B cell (primary cell): ENCODE results near the gene ZNF507. TPM values are rescaled to one million over a fixed set of nuclear protein-coding genes. Genes with fewer than 3 reads are reported as not detected.

ENCODE experiments used
- ATAC-seq: fragments of 200-7000 bp; cut with Tn5 transposase; one replicate; pipeline ENCODE4 v1.10.0; 2021; ENCODE audit warnings: low read depth, mild to moderate bottlenecking, moderate number of reproducible peaks, moderate library complexity
- CTCF ChIA-PET: fragments of 350-600 bp; sonication (Branson Sonifier 250); formaldehyde crosslinking; loops from one replicate; lab custom pipeline; 2021; ENCODE audit warnings: antibody characterized with exemption, inconsistent platforms; lab: Charles Lee
- POLR2A ChIA-PET: fragments of 350-600 bp; sonication (Branson Sonifier 250); formaldehyde crosslinking; loops from one replicate; lab custom pipeline; 2021; ENCODE audit warnings: antibody characterized with exemption; lab: Charles Lee
- DNase-seq: peaks from one replicate; pipeline ENCODE4 v3.0.0; 2013
- H2AFZ ChIP-seq: 2 replicates; pipeline ENCODE4 v1.6.1; 2012; ENCODE audit warnings: mild to moderate bottlenecking, low read depth, low read length; ENCODE audit not compliant: insufficient read depth, poor library complexity, severe bottlenecking
- H3K27ac ChIP-seq, 2 donors: 1 replicate in 1 of 2; 2 replicates in 1 of 2; pipeline ENCODE4 v1.5.1; 2012 to 2013; ENCODE audit warnings: low read length in 2 of 2, mild to moderate bottlenecking in 2 of 2, moderate library complexity in 1 of 2
- H3K27me3 ChIP-seq, 4 experiments: fragments of 200-600 bp in 1 of 4; sonication (generic) in 1 of 4; replicated peaks in 1 of 4; 1 replicate in 2 of 4; 2 replicates in 2 of 4; pipeline versions ENCODE4 v1.6.1 to v1.7.0; 2013 to 2016; ENCODE audit warnings: low read length in 3 of 4, mild to moderate bottlenecking in 2 of 4, mixed read lengths in 1 of 4, moderate library complexity in 1 of 4; ENCODE audit not compliant: insufficient read depth in 4 of 4, control insufficient read depth in 3 of 4; ENCODE audit errors: control extremely low read depth in 1 of 4
- H3K36me3 ChIP-seq, 2 experiments: replicated peaks in 1 of 2; 1 replicate in 1 of 2; 2 replicates in 1 of 2; pipeline versions ENCODE4 v1.6.1 to v1.7.1; 2013; ENCODE audit warnings: low read length in 1 of 2; ENCODE audit not compliant: insufficient read depth in 2 of 2, control insufficient read depth in 1 of 2; ENCODE audit errors: control extremely low read depth in 1 of 2, extremely low read depth in 1 of 2
- H3K4me1 ChIP-seq, 2 donors: fragments of 200-600 bp in 1 of 2; sonication (generic) in 1 of 2; 1 replicate in 1 of 2; 2 replicates in 1 of 2; pipeline versions ENCODE4 v1.5.1 to v1.6.1; 2013 to 2017; ENCODE audit warnings: low read length in 2 of 2; ENCODE audit not compliant: control insufficient read depth in 2 of 2, insufficient read depth in 2 of 2
- H3K4me2 ChIP-seq: replicated peaks from 2 replicates; pipeline ENCODE3; 2012; ENCODE audit warnings: mild to moderate bottlenecking, low read depth, low read length; ENCODE audit not compliant: poor library complexity, severe bottlenecking
- H3K4me3 ChIP-seq, 5 experiments: fragments of 200-600 bp in 1 of 5; sonication (generic) in 1 of 5; 1 replicate in 3 of 5; 2 replicates in 2 of 5; pipeline versions ENCODE4 v1.5.1 to v1.7.0; 2011 to 2016; ENCODE audit warnings: low read length in 4 of 5, mild to moderate bottlenecking in 4 of 5, low read depth in 2 of 5, control low read depth in 1 of 5, moderate library complexity in 1 of 5; ENCODE audit not compliant: insufficient read depth in 1 of 5; ENCODE audit errors: control extremely low read depth in 1 of 5, extremely low read depth in 1 of 5
- H3K79me2 ChIP-seq: fragments of 200-600 bp; sonication (generic); one replicate; pipeline ENCODE4 v1.6.0; 2016; ENCODE audit warnings: low read length; ENCODE audit not compliant: control insufficient read depth, insufficient read depth
- H3K9ac ChIP-seq: fragments of 200-600 bp; sonication (generic); 2 replicates; pipeline ENCODE4 v1.6.1; 2017; ENCODE audit warnings: mild to moderate bottlenecking, low read length, moderate library complexity
- H3K9me3 ChIP-seq, 3 donors: one replicate each; pipeline versions ENCODE4 v1.6.1 to v1.7.1; 2013; ENCODE audit warnings: low read length in 2 of 3; ENCODE audit not compliant: control insufficient read depth in 2 of 3, insufficient read depth in 1 of 3; ENCODE audit errors: control extremely low read depth in 1 of 3
- H4K20me1 ChIP-seq: 2 replicates; pipeline ENCODE4 v1.6.0; 2012; ENCODE audit warnings: mild to moderate bottlenecking, low read length; ENCODE audit not compliant: insufficient read depth, control insufficient read depth, poor library complexity, severe bottlenecking
- H3K27ac Mint-ChIP-seq: one replicate; pipeline ENCODE4 v1.8.0; 2021; ENCODE audit warnings: mixed read lengths
- H3K27me3 Mint-ChIP-seq: one replicate; pipeline ENCODE4 v1.8.0; 2021; ENCODE audit warnings: mixed read lengths
- H3K4me1 Mint-ChIP-seq: one replicate; pipeline ENCODE4 v1.8.0; 2021; ENCODE audit warnings: mixed read lengths
- H3K4me3 Mint-ChIP-seq: one replicate; pipeline ENCODE4 v1.8.0; 2021; ENCODE audit warnings: mixed read lengths
- H3K9me3 Mint-ChIP-seq: one replicate; pipeline ENCODE4 v1.8.0; 2022; ENCODE audit warnings: mixed read lengths; ENCODE audit not compliant: insufficient read depth
- EZH2 ChIP-seq: IDR thresholded peaks from 2 replicates; pipeline ENCODE4 v1.6.1; 2012; ENCODE audit warnings: borderline replicate concordance, low read depth, mild to moderate bottlenecking, moderate library complexity, low read length; ENCODE audit not compliant: insufficient read depth, poor library complexity, severe bottlenecking
- WGBS: methylation state at CpG from one replicate; pipeline ENCODE4 v1.1.5; 2013; ENCODE audit warnings: missing lambda C conversion rate; ENCODE audit not compliant: insufficient coverage; 5-methylcytosine and 5-hydroxymethylcytosine counted together
- intact Hi-C: fragments of 100-400 bp; cut with micrococcal nuclease; formaldehyde crosslinking; loops from one replicate; pipeline ENCODE4 v1.10.0; 2022
- polyA plus RNA-seq: library from polyadenylated mRNA; depleted of rRNA; stranded (reverse); fragments of >200 nt; gene quantifications from 2 replicates; pipeline ENCODE4 v1.2.3, GENCODE V29; 2012
- total RNA-seq, 2 donors: library from RNA; stranded (reverse); fragments of 120-200 nt in 1 of 2; gene quantifications; 1 replicate in 1 of 2; 2 replicates in 1 of 2; pipeline versions ENCODE4 v1.2.3 to v1.2.4, GENCODE V29; 2013 to 2022
- TF ChIP-seq, protein P1 (sequence below): fragments of 200-600 bp; IDR thresholded peaks from one replicate; pipeline ENCODE4 v1.8.0; 2022; ENCODE audit warnings: antibody characterized with exemption, mild to moderate bottlenecking

Gene ZNF507
- total and polyA plus RNA-seq, 2 donors (not counting 1 experiment from before 2014, with no cell fraction given) = 13.6 to 38.6 TPM

GRCh38 chr19:32416749-32417456, 71.5 kb downstream of the ZNF507 start:
- POLR2A ChIA-PET = no interaction called here
- CTCF ChIA-PET = no interaction called here
- no peaks in the 10 kb centered on the region for H3K27me3 Mint-ChIP-seq

GRCh38 chr19:32418155-32418554, 72.7 kb downstream of the ZNF507 start:
- Mint-ChIP-seq H3K27ac (no peak overlapping the region), H3K4me1 (peaks cover 14% of the 10 kb centered on the region), H3K9me3 (no peaks in the 10 kb centered on the region), H3K4me3 (no peak overlapping the region), H3K27me3 (no peaks in the 10 kb centered on the region)
- H3K36me3 ChIP-seq = peaks cover 0 to 11% of the 10 kb centered on the region in 2 experiments
- H3K9me3 ChIP-seq = no peaks in the 10 kb centered on the region
- H2AFZ ChIP-seq = no peak overlapping the region
- POLR2A ChIA-PET = no interaction called here
- ATAC-seq (no peak), DNase-seq (no peak)
- H3K4me2 ChIP-seq = no peak overlapping the region
- H3K4me3 ChIP-seq = no peak overlapping the region
- WGBS = 100% methylated on average over 1 of the region's 3 CpGs
- intact Hi-C loops = no loop called here
- no peak overlapping the region for H3K27ac ChIP-seq
- H3K79me2 ChIP-seq = no peaks in the 10 kb centered on the region
- H3K9ac ChIP-seq = no peak overlapping the region
- no peaks in the 10 kb centered on the region for H3K27me3 ChIP-seq
- H4K20me1 ChIP-seq = no peaks in the 10 kb centered on the region
- peaks cover 14 to 16% of the 10 kb centered on the region in 2 donors for H3K4me1 ChIP-seq
- CTCF ChIA-PET = no interaction called here
- TF ChIP-seq EZH2 = no peak
- TF ChIP-seq, protein P1, sequence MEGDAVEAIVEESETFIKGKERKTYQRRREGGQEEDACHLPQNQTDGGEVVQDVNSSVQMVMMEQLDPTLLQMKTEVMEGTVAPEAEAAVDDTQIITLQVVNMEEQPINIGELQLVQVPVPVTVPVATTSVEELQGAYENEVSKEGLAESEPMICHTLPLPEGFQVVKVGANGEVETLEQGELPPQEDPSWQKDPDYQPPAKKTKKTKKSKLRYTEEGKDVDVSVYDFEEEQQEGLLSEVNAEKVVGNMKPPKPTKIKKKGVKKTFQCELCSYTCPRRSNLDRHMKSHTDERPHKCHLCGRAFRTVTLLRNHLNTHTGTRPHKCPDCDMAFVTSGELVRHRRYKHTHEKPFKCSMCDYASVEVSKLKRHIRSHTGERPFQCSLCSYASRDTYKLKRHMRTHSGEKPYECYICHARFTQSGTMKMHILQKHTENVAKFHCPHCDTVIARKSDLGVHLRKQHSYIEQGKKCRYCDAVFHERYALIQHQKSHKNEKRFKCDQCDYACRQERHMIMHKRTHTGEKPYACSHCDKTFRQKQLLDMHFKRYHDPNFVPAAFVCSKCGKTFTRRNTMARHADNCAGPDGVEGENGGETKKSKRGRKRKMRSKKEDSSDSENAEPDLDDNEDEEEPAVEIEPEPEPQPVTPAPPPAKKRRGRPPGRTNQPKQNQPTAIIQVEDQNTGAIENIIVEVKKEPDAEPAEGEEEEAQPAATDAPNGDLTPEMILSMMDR = no peak

More at GRCh38 chr19:32416749-32417456, 71.5 kb downstream of the ZNF507 start:
- H3K4me1 ChIP-seq = peaks cover 6% of the 10 kb centered on the region in 2 donors
- no peak overlapping the region for H3K4me3 ChIP-seq
- no peaks in the 10 kb centered on the region for H4K20me1 ChIP-seq
- H2AFZ ChIP-seq = no peak overlapping the region
- 100% methylated on average over 5 of the region's 8 CpGs for WGBS
- H3K9ac ChIP-seq = no peak overlapping the region
- H3K4me2 ChIP-seq = no peak overlapping the region
- no peak overlapping the region for H3K27ac ChIP-seq
- Mint-ChIP-seq H3K27ac (no peak overlapping the region), H3K4me1 (peaks cover 4% of the 10 kb centered on the region), H3K4me3 (no peak overlapping the region), H3K9me3 (no peaks in the 10 kb centered on the region)
- intact Hi-C loops = no loop called here
- TF ChIP-seq EZH2 = no peak
- TF ChIP-seq, protein P1 = no peak
- H3K79me2 ChIP-seq = no peaks in the 10 kb centered on the region
- no peak for ATAC-seq
- H3K27me3 ChIP-seq = no peaks in the 10 kb centered on the region
- no peaks in the 10 kb centered on the region for H3K9me3 ChIP-seq
- no peak for DNase-seq
- peaks cover 3 to 16% of the 10 kb centered on the region in 2 experiments for H3K36me3 ChIP-seq
